ENCODE measurements around the gene CNKSR3.

GRCh38 chr6:154516276-154516675 lies 5.8 kb upstream of the CNKSR3 start:
- TF ChIP-seq POLR2AphosphoS5 (IDR thresholded peaks at IDR 0.05; ENCODE audit: borderline replicate concordance, low read depth, low read length) (no peak), EZH2 (IDR thresholded peaks at IDR 0.05) (no peak), FOXP2 (optimal IDR thresholded peaks at IDR 0.05; ENCODE audit: control extremely low read depth, extremely low read length, insufficient read depth) (no peak)
